Measurements from ENCODE around the gene SRCAP. TPM values are rescaled to one million over a fixed set of nuclear protein-coding genes. Genes with fewer than 3 reads are reported as not detected.
A peak's percentile ranks its signal among the peaks of the same experiment; 100 is the strongest.

SRCAP gene
- polyA plus RNA-seq, 4 donors: 1.6 to 36.8 (median 13.7) TPM

GRCh38 chr16:30654856-30655255 lies 44.1 kb upstream of the SRCAP start:
- FAIRE-seq (no peak), DNase-seq (no peak)
- H3K27ac ChIP-seq (ENCODE audit: low read depth in 1 of 3, low read length in 2 of 3): no peak overlapping the region

GRCh38 chr16:30655815-30656347 lies 43.1 kb upstream of the SRCAP start:
- Histone ChIP-seq H3K27ac (ENCODE audit: low read depth in 1 of 3, low read length in 2 of 3) (no peak overlapping the region), H3K36me3 (ENCODE audit: control insufficient read depth in 3 of 3, insufficient read depth in 2 of 3, low read depth in 1 of 3, low read length in 3 of 3) (peaks cover 16 to 64% (median 31%) of the 10 kb centered on the region in 3 donors), H3K4me1 (ENCODE audit: control insufficient read depth in 3 of 3, insufficient read depth in 2 of 3, low read depth in 1 of 3, low read length in 2 of 3) (peaks cover 0 to 20% (median 7%) of the 10 kb centered on the region in 3 donors), H3K4me3 (ENCODE audit: low read depth in 1 of 3, low read length in 3 of 3) (no peak overlapping the region), H3K27me3 (ENCODE audit: control insufficient read depth in 3 of 3, insufficient read depth in 3 of 3, low read length in 3 of 3) (no peaks in the 10 kb centered on the region), H3K9me3 (ENCODE audit: control insufficient read depth in 2 of 2, insufficient read depth in 1 of 2, low read depth in 1 of 2, low read length in 1 of 2) (no peaks in the 10 kb centered on the region)
- 90 to 94% (median 94%) methylated on average over 12 of the region's 12 CpGs for WGBS, 3 donors
- FAIRE-seq (no peak), DNase-seq (no peak)

More at GRCh38 chr16:30654856-30655255, 44.1 kb upstream of the SRCAP start:
- WGBS, 3 donors: 90 to 93% (median 93%) methylated on average over 18 of the region's 18 CpGs
- peaks cover 0 to 14% (median 7%) of the 10 kb centered on the region in 3 donors for H3K4me1 ChIP-seq (ENCODE audit: control insufficient read depth in 3 of 3, insufficient read depth in 2 of 3, low read depth in 1 of 3, low read length in 2 of 3)
- H3K36me3 ChIP-seq (ENCODE audit: control insufficient read depth in 3 of 3, insufficient read depth in 2 of 3, low read depth in 1 of 3, low read length in 3 of 3): peaks cover 16 to 53% (median 31%) of the 10 kb centered on the region in 3 donors
- H3K4me3 ChIP-seq (ENCODE audit: low read depth in 1 of 3, low read length in 3 of 3): no peak overlapping the region
- no peaks in the 10 kb centered on the region for H3K27me3 ChIP-seq (ENCODE audit: control insufficient read depth in 3 of 3, insufficient read depth in 3 of 3, low read length in 3 of 3)
- H3K9me3 ChIP-seq (ENCODE audit: control insufficient read depth in 2 of 2, insufficient read depth in 1 of 2, low read depth in 1 of 2, low read length in 1 of 2): no peaks in the 10 kb centered on the region

- Histone ChIP-seq H3K9me3 (ENCODE audit: control insufficient read depth in 2 of 2, insufficient read depth in 1 of 2, low read depth in 1 of 2, low read length in 1 of 2) (no peaks in the 10 kb centered on the region), H3K4me1 (ENCODE audit: control insufficient read depth in 3 of 3, insufficient read depth in 2 of 3, low read depth in 1 of 3, low read length in 2 of 3) (peaks cover 0 to 24% (median 7%) of the 10 kb centered on the region in 3 donors), H3K27ac (ENCODE audit: low read depth in 1 of 3, low read length in 2 of 3) (peak overlapping the region in 1 of 3 donors; percentile 29), H3K4me3 (ENCODE audit: low read depth in 1 of 3, low read length in 3 of 3) (no peak overlapping the region), H3K27me3 (ENCODE audit: control insufficient read depth in 3 of 3, insufficient read depth in 3 of 3, low read length in 3 of 3) (no peaks in the 10 kb centered on the region), H3K36me3 (ENCODE audit: control insufficient read depth in 3 of 3, insufficient read depth in 2 of 3, low read depth in 1 of 3, low read length in 3 of 3) (peaks cover 16 to 69% (median 31%) of the 10 kb centered on the region in 3 donors)
- no peak for DNase-seq
- FAIRE-seq: no peak
- 96 to 97% (median 96%) methylated on average over 8 of the region's 8 CpGs for WGBS, 3 donors
Observed at GRCh38 chr16:30656388-30656787, 42.6 kb upstream of the SRCAP start.

GRCh38 chr16:30656974-30657865 lies 41.8 kb upstream of the SRCAP start:
- WGBS, 3 donors: 26 to 31% (median 26%) methylated on average over 32 of the region's 32 CpGs
- FAIRE-seq: no peak
- H3K27ac ChIP-seq (ENCODE audit: low read depth in 1 of 3, low read length in 2 of 3): peak overlapping the region; percentile 72 to 92 (median 90)
- no peaks in the 10 kb centered on the region for H3K9me3 ChIP-seq (ENCODE audit: control insufficient read depth in 2 of 2, insufficient read depth in 1 of 2, low read depth in 1 of 2, low read length in 1 of 2)
- H3K27me3 ChIP-seq (ENCODE audit: control insufficient read depth in 3 of 3, insufficient read depth in 3 of 3, low read length in 3 of 3): no peaks in the 10 kb centered on the region
- DNase-seq: no peak
- peak overlapping the region in 2 of 3 donors; percentile 35 to 55 for H3K4me3 ChIP-seq (ENCODE audit: low read depth in 1 of 3, low read length in 3 of 3)
- peaks cover 0 to 27% (median 6%) of the 10 kb centered on the region in 3 donors for H3K4me1 ChIP-seq (ENCODE audit: control insufficient read depth in 3 of 3, insufficient read depth in 2 of 3, low read depth in 1 of 3, low read length in 2 of 3)
- peaks cover 17 to 75% (median 33%) of the 10 kb centered on the region in 3 donors for H3K36me3 ChIP-seq (ENCODE audit: control insufficient read depth in 3 of 3, insufficient read depth in 2 of 3, low read depth in 1 of 3, low read length in 3 of 3)

GRCh38 chr16:30657866-30658730 lies 40.9 kb upstream of the SRCAP start, which contains the start of gene FBRS:
Gene FBRS (plus strand): TSS chr16:30658431. CDS start chr16:30659519, 1,088 bp downstream.
- Histone ChIP-seq H3K9me3 (ENCODE audit: control insufficient read depth in 2 of 2, insufficient read depth in 1 of 2, low read depth in 1 of 2, low read length in 1 of 2) (no peaks in the 10 kb centered on the region), H3K4me3 (ENCODE audit: low read depth in 1 of 3, low read length in 3 of 3) (peak within 1 kb of the TSS; percentile 79 to 86 (median 86)), H3K27ac (ENCODE audit: low read depth in 1 of 3, low read length in 2 of 3) (peak within 1 kb of the TSS; percentile 97 to 99 (median 99)), H3K27me3 (ENCODE audit: control insufficient read depth in 3 of 3, insufficient read depth in 3 of 3, low read length in 3 of 3) (no peaks in the 10 kb centered on the region), H3K36me3 (ENCODE audit: control insufficient read depth in 3 of 3, insufficient read depth in 2 of 3, low read depth in 1 of 3, low read length in 3 of 3) (peaks cover 26 to 77% (median 31%) of the 10 kb centered on the region in 3 donors), H3K4me1 (ENCODE audit: control insufficient read depth in 3 of 3, insufficient read depth in 2 of 3, low read depth in 1 of 3, low read length in 2 of 3) (peaks cover 0 to 33% (median 6%) of the 10 kb centered on the region in 3 donors)
- WGBS, 3 donors: 0% methylated on average over 72 to 86 of the region's 86 CpGs
- DNase-seq: peak; percentile 100
- FAIRE-seq: peak; percentile 44

- FAIRE-seq (no peak), DNase-seq (peak; percentile 91 to 98)
- no peaks in the 10 kb centered on the region for H3K27me3 ChIP-seq (ENCODE audit: control insufficient read depth in 3 of 3, insufficient read depth in 3 of 3, low read length in 3 of 3)
- peaks cover 0 to 40% (median 6%) of the 10 kb centered on the region in 3 donors for H3K4me1 ChIP-seq (ENCODE audit: control insufficient read depth in 3 of 3, insufficient read depth in 2 of 3, low read depth in 1 of 3, low read length in 2 of 3)
- WGBS, 3 donors: 0% methylated on average over 44 to 64 of the region's 64 CpGs
- H3K36me3 ChIP-seq (ENCODE audit: control insufficient read depth in 3 of 3, insufficient read depth in 2 of 3, low read depth in 1 of 3, low read length in 3 of 3): peaks cover 24 to 77% (median 30%) of the 10 kb centered on the region in 3 donors
- peak overlapping the region; percentile 97 to 99 (median 99) for H3K27ac ChIP-seq (ENCODE audit: low read depth in 1 of 3, low read length in 2 of 3)
- H3K9me3 ChIP-seq (ENCODE audit: control insufficient read depth in 2 of 2, insufficient read depth in 1 of 2, low read depth in 1 of 2, low read length in 1 of 2): no peaks in the 10 kb centered on the region
- peak overlapping the region; percentile 79 to 86 (median 86) for H3K4me3 ChIP-seq (ENCODE audit: low read depth in 1 of 3, low read length in 3 of 3)
Observed at GRCh38 chr16:30658731-30659506, 40.1 kb upstream of the SRCAP start.

- peak overlapping the region; percentile 86 to 89 (median 86) for H3K4me3 ChIP-seq (ENCODE audit: low read depth in 1 of 3, low read length in 3 of 3)
- peaks cover 23 to 76% (median 23%) of the 10 kb centered on the region in 3 donors for H3K36me3 ChIP-seq (ENCODE audit: control insufficient read depth in 3 of 3, insufficient read depth in 2 of 3, low read depth in 1 of 3, low read length in 3 of 3)
- FAIRE-seq (no peak), DNase-seq (peak in 1 of 2 donors; percentile 54)
- peak overlapping the region; percentile 97 to 99 (median 99) for H3K27ac ChIP-seq (ENCODE audit: low read depth in 1 of 3, low read length in 2 of 3)
- H3K9me3 ChIP-seq (ENCODE audit: control insufficient read depth in 2 of 2, insufficient read depth in 1 of 2, low read depth in 1 of 2, low read length in 1 of 2): no peaks in the 10 kb centered on the region
- H3K27me3 ChIP-seq (ENCODE audit: control insufficient read depth in 3 of 3, insufficient read depth in 3 of 3, low read length in 3 of 3): no peaks in the 10 kb centered on the region
- 0 to 1% (median 1%) methylated on average over 65 to 84 of the region's 84 CpGs for WGBS, 3 donors
- peaks cover 0 to 41% (median 6%) of the 10 kb centered on the region in 3 donors for H3K4me1 ChIP-seq (ENCODE audit: control insufficient read depth in 3 of 3, insufficient read depth in 2 of 3, low read depth in 1 of 3, low read length in 2 of 3)
Observed at GRCh38 chr16:30659507-30660423, 39.2 kb upstream of the SRCAP start.
